Stimulated activated CD4-positive, alpha-beta T cell treated with anti-CD3 and anti-CD28 coated beads, TNF-alpha, amount 100 ng/mL, for 1 hour (primary cell): ENCODE data around the gene ITGB1.
"Not testable (repeated sequence)": the region's sequence is repeated elsewhere in the genome, so short reads cannot be mapped to it uniquely, and the experiment has no call there.

Source experiments
- DNase-seq, 3 donors: peaks; one replicate each; pipeline ENCODE4 v3.0.0-alpha.2; 2020; ENCODE audit warnings: low read depth in 3 of 3, low spot score in 1 of 3

The ITGB1 gene

GRCh38 chr10:32958085-32959005 lies at the start of gene ITGB1:
Gene ITGB1 (minus strand): TSS chr10:32958230. CDS start chr10:32935558, 22,672 bp downstream.
- peak; percentile 59 to 77 (median 64) for DNase-seq

GRCh38 chr10:33006342-33006887 lies 48.4 kb upstream of the ITGB1 start:
- DNase-seq: no peak

GRCh38 chr10:33005322-33006301 lies 47.6 kb upstream of the ITGB1 start:
- no peak for DNase-seq

GRCh38 chr10:33001908-33002492 lies 44.0 kb upstream of the ITGB1 start:
- DNase-seq: no peak

GRCh38 chr10:32998060-32998581 lies 40.1 kb upstream of the ITGB1 start:
- not testable (repeated sequence) for DNase-seq

GRCh38 chr10:32995751-32996150 lies 37.7 kb upstream of the ITGB1 start:
- DNase-seq: no peak

GRCh38 chr10:32995066-32995622 lies 37.1 kb upstream of the ITGB1 start:
- DNase-seq: no peak

DNA sequence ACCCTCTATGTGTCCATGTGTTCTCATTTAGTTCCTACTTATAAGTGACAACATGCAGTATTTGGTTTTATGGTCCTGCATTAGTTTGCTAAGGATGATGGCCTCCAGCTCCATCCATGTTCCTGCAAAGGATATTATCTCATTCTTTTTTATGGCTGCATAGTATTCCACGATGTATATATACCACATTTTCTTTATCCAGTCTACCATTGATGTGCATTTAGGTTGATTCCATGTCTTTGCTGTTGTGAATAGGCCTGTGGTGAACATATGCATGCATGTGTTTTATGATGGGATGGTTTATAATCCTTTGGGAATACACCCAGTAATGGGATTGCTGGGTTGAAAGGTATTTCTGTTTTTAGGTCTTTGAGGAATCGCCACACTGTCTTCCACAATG lies 36.6 kb upstream of the ITGB1 start:
- not testable (repeated sequence) for DNase-seq

- not testable (repeated sequence) for DNase-seq
Measured at GRCh38 chr10:32992310-32992709, 34.3 kb upstream of the ITGB1 start.

- no peak for DNase-seq
Measured at GRCh38 chr10:32990811-32991210, 32.8 kb upstream of the ITGB1 start.

- DNase-seq: no peak
Measured at GRCh38 chr10:32988604-32989003, 30.6 kb upstream of the ITGB1 start.

GRCh38 chr10:32987172-32987571 lies 29.1 kb upstream of the ITGB1 start:
- no peak for DNase-seq

GRCh38 chr10:32985775-32986350 lies 27.8 kb upstream of the ITGB1 start:
- no peak for DNase-seq

GRCh38 chr10:32985341-32985764 lies 27.3 kb upstream of the ITGB1 start:
- DNase-seq: no peak

DNA sequence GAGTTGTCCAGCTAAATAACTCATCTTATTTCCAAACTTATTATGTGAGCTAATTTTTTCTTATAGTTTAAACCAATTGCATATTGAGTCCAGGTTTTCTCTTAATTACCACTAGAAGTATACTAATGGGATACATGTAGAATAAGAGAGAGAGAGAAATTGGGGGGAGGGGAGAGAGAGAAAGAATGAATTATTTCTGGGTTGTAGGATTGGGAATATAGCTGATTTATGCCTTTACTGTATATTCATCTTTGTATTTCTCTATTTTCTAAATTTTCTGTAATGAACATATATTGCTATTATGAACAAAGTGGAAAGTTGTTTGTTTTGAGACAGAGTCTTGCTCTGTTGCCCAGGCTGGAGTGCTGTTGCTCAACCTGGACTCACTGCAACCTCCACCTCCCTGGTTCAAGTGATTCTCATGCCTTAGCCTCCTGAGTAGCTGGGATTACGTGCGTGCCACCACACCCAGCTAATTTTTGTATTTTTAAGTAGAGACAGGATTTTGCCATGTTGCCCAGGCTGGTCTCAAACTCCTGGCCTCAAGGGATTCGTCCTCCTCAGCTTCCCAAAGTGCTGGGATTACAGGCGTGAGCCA lies 26.1 kb upstream of the ITGB1 start:
- DNase-seq: no peak

DNA sequence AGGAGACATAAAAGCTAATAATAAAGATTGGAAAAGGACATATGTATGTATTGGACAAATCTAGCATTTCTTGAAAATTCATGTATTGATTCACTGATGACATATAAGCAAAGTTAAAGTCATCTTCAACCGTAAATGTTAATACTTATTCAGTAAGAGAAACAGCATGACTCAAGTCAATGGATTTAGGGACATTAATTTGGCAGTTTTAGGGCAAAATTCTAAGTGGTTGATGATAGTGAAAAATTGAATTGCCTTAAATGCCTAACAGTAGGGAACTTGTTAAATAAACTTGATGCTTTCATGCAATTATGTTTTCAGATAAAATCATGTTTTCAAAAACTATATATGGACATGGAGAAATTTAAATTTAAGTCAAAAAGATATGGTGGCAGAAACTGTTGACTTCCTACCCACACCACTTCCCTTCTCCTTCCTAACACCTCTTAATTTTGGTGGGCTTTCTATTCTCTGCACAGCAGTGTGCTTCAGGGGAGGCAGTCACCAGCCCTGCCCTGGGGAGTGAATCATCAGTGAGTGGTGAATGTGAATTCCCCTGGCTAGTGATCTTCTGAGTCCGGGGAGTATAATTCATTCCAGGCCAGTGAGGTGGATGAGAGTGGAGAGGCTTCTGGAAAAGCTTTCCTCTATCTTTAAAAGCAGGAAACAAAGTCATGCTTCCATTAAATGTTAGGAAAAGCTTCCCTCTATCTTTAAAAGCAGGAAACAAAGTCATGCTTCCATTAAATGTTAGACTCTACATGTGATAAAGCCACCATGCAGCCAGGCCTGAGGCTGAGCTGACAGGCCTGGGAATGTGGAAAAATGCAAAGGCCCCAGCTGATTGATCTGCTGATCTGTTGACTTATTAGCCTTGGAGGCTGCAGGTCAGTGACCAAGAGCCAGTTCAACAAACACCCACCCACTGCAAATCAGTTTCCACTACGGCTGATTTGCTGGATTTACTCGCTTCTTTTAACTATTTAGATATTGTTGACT lies 25.2 kb upstream of the ITGB1 start:
- DNase-seq: no peak

GRCh38 chr10:32982293-32982709 lies 24.3 kb upstream of the ITGB1 start:
- no peak for DNase-seq

DNA sequence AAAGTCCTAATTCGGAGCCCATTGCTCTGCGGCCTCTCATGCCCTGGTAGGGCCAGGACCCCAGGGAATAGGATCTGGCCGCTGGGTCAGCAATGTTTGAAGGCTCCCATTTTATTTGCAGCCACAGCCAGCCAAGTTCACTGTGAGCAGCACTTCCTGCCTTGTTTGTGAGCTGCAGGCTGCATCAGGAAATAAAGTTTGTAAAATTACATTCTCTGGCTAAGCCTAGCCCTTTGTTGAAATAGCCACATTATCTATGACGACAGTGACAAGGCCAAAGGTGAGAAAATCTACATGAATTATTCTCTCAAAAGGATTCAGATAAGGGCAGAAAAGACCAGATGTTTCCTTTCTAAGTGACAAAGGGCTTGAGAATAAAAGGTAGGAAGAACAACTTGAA lies 23.7 kb upstream of the ITGB1 start:
- DNase-seq: no peak
